HepG2 (cell line): ENCODE results near the gene STAT6. TPM values are rescaled to one million over a fixed set of nuclear protein-coding genes. Genes with fewer than 3 reads are reported as not detected.

Experiments used
- ATAC-seq: fragments of 200-7000 bp; cut with Tn5 transposase; 3 replicates; pipeline ENCODE4 v1.9.1; 2020; ENCODE audit warnings: mild to moderate bottlenecking, moderate library complexity
- BruUV-seq: library from RNA; stranded (reverse); fragments of 400-500 nt; replicated peaks from 2 replicates; lab custom pipeline; 2021; lab: Mats Ljungman, UMichigan
- CTCF ChIA-PET: fragments of 300-600 bp; formaldehyde crosslinking; extraction: SDS; loops from one replicate; lab custom pipeline; 2021; ENCODE audit warnings: low total read pairs, inconsistent platforms, low intra/inter-chr PET ratio; lab: Yijun Ruan, JAX
- POLR2A ChIA-PET: fragments of 350-600 bp; sonication (Branson Sonifier 250); formaldehyde crosslinking; loops from one replicate; lab custom pipeline; 2020; ENCODE audit warnings: antibody characterized with exemption, inconsistent platforms; lab: Yijun Ruan, JAX
- DNase-seq: peaks from one replicate; pipeline ENCODE4 v3.0.0-alpha.2; 2015; ENCODE audit warnings: low spot score
- FAIRE-seq: peaks from 3 replicates; lab custom pipeline; 2011; peaks lifted over from hg19 to GRCh38; lab: Jason Lieb, UNC
- H2AFZ ChIP-seq: one replicate; pipeline ENCODE4 v1.6.1; 2011; ENCODE audit warnings: low read length, inconsistent platforms
- H3K27ac ChIP-seq: fragments of 300-600 bp; 3 replicates; pipeline ENCODE4 v1.8.0; 2011; ENCODE audit warnings: mixed run types, mild to moderate bottlenecking, mixed read lengths, low read length, inconsistent platforms; ENCODE audit not compliant: insufficient read depth; ENCODE audit errors: extremely low read length
- H3K27me3 ChIP-seq, 2 experiments: fragments of 200-600 bp in 1 of 2; 2 replicates in 1 of 2; 3 replicates in 1 of 2; pipeline versions ENCODE4 v1.6.0 to v1.8.0; 2011; ENCODE audit warnings: low read length in 2 of 2, mild to moderate bottlenecking in 2 of 2, moderate library complexity in 2 of 2, inconsistent platforms in 1 of 2; ENCODE audit not compliant: insufficient read depth in 2 of 2, control insufficient read depth in 1 of 2
- H3K36me3 ChIP-seq, 2 experiments: fragments of 200-600 bp in 1 of 2; replicated peaks in 1 of 2; 2 replicates in 1 of 2; 3 replicates in 1 of 2; pipeline versions ENCODE4 v1.5.1 to v1.8.0; 2011; ENCODE audit warnings: low read length in 2 of 2, inconsistent platforms in 1 of 2; ENCODE audit not compliant: insufficient read depth in 2 of 2, control insufficient read depth in 1 of 2
- H3K4me1 ChIP-seq: 2 replicates; pipeline ENCODE4 v1.5.1; 2012; ENCODE audit warnings: low read length, inconsistent platforms; ENCODE audit not compliant: insufficient read depth
- H3K4me2 ChIP-seq: 2 replicates; pipeline ENCODE4 v1.6.0; 2011; ENCODE audit warnings: low read depth, low read length, inconsistent platforms
- H3K4me3 ChIP-seq, 3 experiments: fragments of 200-600 bp in 1 of 3; sonication (generic), shearing (Covaris generic) in 1 of 3; replicated peaks in 1 of 3; 2 replicates each; pipeline ENCODE4 v1.5.1; 2011 to 2016; ENCODE audit warnings: low read length in 3 of 3, inconsistent platforms in 2 of 3, low read depth in 2 of 3, mild to moderate bottlenecking in 2 of 3, control low read depth in 1 of 3, mixed read lengths in 1 of 3; ENCODE audit not compliant: insufficient read depth in 1 of 3
- H3K79me2 ChIP-seq: one replicate; pipeline ENCODE4 v1.6.1; 2011; ENCODE audit warnings: low read length, inconsistent platforms; ENCODE audit not compliant: insufficient read depth
- H3K9ac ChIP-seq: 2 replicates; pipeline ENCODE4 v1.6.0; 2011; ENCODE audit warnings: mild to moderate bottlenecking, low read depth, low read length, inconsistent platforms; ENCODE audit not compliant: insufficient read depth
- H3K9me3 ChIP-seq: 2 replicates; pipeline ENCODE4 v1.5.1; 2012; ENCODE audit warnings: mild to moderate bottlenecking, low read length
- H4K20me1 ChIP-seq: 2 replicates; pipeline ENCODE4 v1.6.0; 2011; ENCODE audit warnings: inconsistent platforms, mild to moderate bottlenecking, low read length, moderate library complexity; ENCODE audit not compliant: insufficient read depth
- GATA4 ChIP-seq: sonication (generic); IDR thresholded peaks from 2 replicates; pipeline ENCODE4 v1.6.1; 2016; ENCODE audit warnings: antibody characterized with exemption, low read depth, borderline replicate concordance
- KMT2A ChIP-seq: sonication (generic); formaldehyde crosslinking; IDR thresholded peaks from 2 replicates; pipeline ENCODE4 v1.4.0; 2020; ENCODE audit warnings: missing genetic modification reagents
- REST ChIP-seq, 2 experiments: IDR thresholded peaks; 2 replicates each; pipeline ENCODE4 v1.6.1; 2011 to 2012; ENCODE audit warnings: low read length in 2 of 2, borderline replicate concordance in 1 of 2, low read depth in 1 of 2, mild to moderate bottlenecking in 1 of 2, moderate library complexity in 1 of 2
- ZBTB26 ChIP-seq: IDR thresholded peaks from 2 replicates; pipeline ENCODE4 v1.6.1; 2016; ENCODE audit warnings: missing compliant biosample characterization, missing genetic modification reagents, borderline replicate concordance
- ZEB1 ChIP-seq: IDR thresholded peaks from 2 replicates; pipeline ENCODE4 v1.6.1; 2012; ENCODE audit warnings: mild to moderate bottlenecking, low read depth, inconsistent platforms; ENCODE audit not compliant: insufficient replicate concordance
- WGBS: methylation state at CpG from one replicate; pipeline ENCODE4 v1.1.6; 2017; ENCODE audit warnings: low lambda C conversion rate; 5-methylcytosine and 5-hydroxymethylcytosine counted together
- in situ Hi-C: cut with HindIII; loops from 2 replicates; pipeline ENCODE4 v1.10.0; 2017; ENCODE audit warnings: low pct_unique_long_range_greater_than_20kb; ENCODE audit not compliant: extremely low pct_ligation_motif_present
- intact Hi-C: fragments of 100-400 bp; cut with micrococcal nuclease; formaldehyde crosslinking; loops from one replicate; pipeline ENCODE4 v1.10.0; 2022; ENCODE audit not compliant: unreplicated experiment
- polyA plus RNA-seq, 8 experiments: library from polyadenylated mRNA; depleted of rRNA in 3 of 8; stranded (reverse) in 7 of 8; unstranded in 1 of 8; fragments of >200 nt; fragmentation: Illumina TruSeq in 4 of 8; extraction: Trizol in 4 of 8; gene quantifications; 2 replicates each; pipeline versions ENCODE4 v1.2.1 to v1.2.3, GENCODE V29; 2011 to 2016; ENCODE audit warnings: low read depth in 4 of 8, missing spikeins in 1 of 8, mixed read lengths in 1 of 8; ENCODE audit not compliant: insufficient read depth in 1 of 8
- total RNA-seq, 5 experiments: library from RNA; depleted of rRNA; stranded (reverse); fragments of >200 nt; fragmentation: Illumina TruSeq; extraction: Trizol; gene quantifications; 2 replicates each; pipeline ENCODE4 v1.2.3, GENCODE V29; 2016; ENCODE audit warnings: low read depth in 1 of 5

The STAT6 gene
- total and polyA plus RNA-seq, 2 of the 13 experiments (the other 11 are each of a cell fraction or from before 2014, with no cell fraction given): 28.0 to 62.2 TPM

GRCh38 chr12:57057067-57057751 is 54.0 kb downstream of the STAT6 start:
- H3K4me3 ChIP-seq: no peak overlapping the region
- ChIA-PET POLR2A (no interaction called here), CTCF (no interaction called here)
- no TSS peak for BruUV-seq
- H3K9ac ChIP-seq: no peak overlapping the region
- ATAC-seq (no peak), FAIRE-seq (no peak), DNase-seq (no peak)
- TF ChIP-seq ZBTB26 (CRISPR knock-in tag): no peak
- no peak for TF ChIP-seq KMT2A (CRISPR knock-in tag)
- no peak for TF ChIP-seq GATA4
- TF ChIP-seq ZEB1: no peak
- TF ChIP-seq REST (IDR thresholded peaks at IDR 0.05; ENCODE audit: borderline replicate concordance in 1 of 2, low read depth in 1 of 2, low read length in 2 of 2): no peak
- H2AFZ ChIP-seq: no peak overlapping the region
- no peaks in the 10 kb centered on the region for H3K27me3 ChIP-seq
- no peak overlapping the region for H3K27ac ChIP-seq
- peaks cover 7 to 24% of the 10 kb centered on the region in 2 experiments for H3K36me3 ChIP-seq
- intact Hi-C loops (no loop called here), in situ Hi-C loops (no loop called here)
- H3K9me3 ChIP-seq: no peaks in the 10 kb centered on the region
- H4K20me1 ChIP-seq: no peaks in the 10 kb centered on the region
- H3K79me2 ChIP-seq: no peaks in the 10 kb centered on the region
- no peak overlapping the region for H3K4me2 ChIP-seq
- WGBS: 98% methylated on average over 6 of the region's 6 CpGs
- H3K4me1 ChIP-seq: no peaks in the 10 kb centered on the region
